GM21576 (cell line): ENCODE data around the gene SLC31A1.
A peak's percentile ranks its signal among the peaks of the same experiment; 100 is the strongest.
"Not testable (repeated sequence)": the region's sequence is repeated elsewhere in the genome, so short reads cannot be mapped to it uniquely, and the experiment has no call there.

Experiments
- ATAC-seq: cut with Tn5 transposase; IDR thresholded peaks from one replicate; pipeline ENCODE4 v1.9.1; 2021; ENCODE audit warnings: mild to moderate bottlenecking, moderate library complexity; ENCODE audit not compliant: unreplicated experiment

Gene SLC31A1

DNA sequence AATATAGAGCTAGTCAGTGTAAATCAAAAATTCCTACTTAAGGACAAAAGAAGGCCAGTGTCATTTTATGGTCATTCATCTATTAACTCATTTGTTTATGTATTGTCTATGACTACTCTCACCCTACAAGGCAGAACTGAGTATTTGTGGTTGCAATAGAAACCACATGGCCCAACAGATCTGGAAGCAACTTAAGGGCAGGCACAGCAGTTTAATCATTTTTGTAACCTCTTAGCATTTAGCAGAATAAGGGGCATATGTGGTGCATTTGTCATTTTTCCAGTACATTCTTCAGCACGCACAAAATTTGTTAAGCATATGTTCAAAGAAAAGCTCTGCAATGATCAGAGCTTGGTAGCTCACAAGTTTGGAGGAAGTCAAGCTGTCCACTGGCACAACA is 1.4 kb upstream of the SLC31A1 start:
- peak; percentile 58 for ATAC-seq

DNA sequence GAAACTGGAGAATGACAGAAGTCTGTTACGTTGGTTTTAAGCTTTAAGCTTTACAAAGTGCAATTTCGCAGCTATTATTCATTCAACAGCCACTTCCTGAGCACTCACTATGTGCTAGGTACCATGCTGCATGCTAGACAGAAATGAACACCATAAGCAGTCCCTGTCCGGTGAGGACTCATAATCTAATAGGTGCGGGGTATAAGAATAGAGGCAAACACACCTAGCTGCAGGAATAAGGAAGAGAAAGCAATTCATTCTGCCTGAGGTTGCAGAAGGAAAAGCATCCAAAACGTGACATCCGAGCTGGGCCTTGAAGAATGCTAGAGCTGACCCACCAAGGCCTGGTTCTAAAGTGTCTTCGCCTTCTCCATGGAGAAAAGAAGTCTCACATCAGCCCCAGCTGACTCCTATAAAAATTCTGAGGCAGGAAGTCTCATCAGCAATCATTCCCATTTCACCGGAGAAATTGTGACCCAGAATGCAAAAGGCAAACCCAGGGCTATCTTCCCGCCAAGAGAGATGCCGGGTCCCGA is 809 bp upstream of the SLC31A1 start:
- ATAC-seq, result no peak

GRCh38 chr9:113221800-113222481 is 597 bp downstream of the SLC31A1 start:
- ATAC-seq, result no peak

GRCh38 chr9:113222482-113222841 is 1.1 kb downstream of the SLC31A1 start:
- no peak for ATAC-seq

DNA sequence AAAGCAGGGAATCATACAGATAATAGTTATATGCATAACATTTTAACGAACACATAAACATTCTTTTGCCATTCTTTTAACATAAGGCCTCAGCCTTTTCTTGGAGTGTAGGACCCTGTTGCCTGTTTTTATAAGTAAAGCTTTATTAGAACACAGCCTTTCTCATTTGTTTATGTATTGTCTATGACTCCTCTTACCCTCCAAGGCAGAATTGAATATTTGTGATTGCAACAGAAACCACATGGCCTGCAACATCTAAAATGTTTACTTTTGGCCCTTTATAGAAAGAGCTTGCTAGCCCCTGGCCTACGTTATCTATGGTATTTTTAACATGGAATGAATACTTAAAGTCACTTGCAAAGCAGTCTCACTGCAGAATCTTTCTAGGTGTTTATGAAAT is 2.6 kb downstream of the SLC31A1 start:
- ATAC-seq, result no peak

- no peak for ATAC-seq
Observed at GRCh38 chr9:113227436-113227835, 6.1 kb downstream of the SLC31A1 start.

DNA sequence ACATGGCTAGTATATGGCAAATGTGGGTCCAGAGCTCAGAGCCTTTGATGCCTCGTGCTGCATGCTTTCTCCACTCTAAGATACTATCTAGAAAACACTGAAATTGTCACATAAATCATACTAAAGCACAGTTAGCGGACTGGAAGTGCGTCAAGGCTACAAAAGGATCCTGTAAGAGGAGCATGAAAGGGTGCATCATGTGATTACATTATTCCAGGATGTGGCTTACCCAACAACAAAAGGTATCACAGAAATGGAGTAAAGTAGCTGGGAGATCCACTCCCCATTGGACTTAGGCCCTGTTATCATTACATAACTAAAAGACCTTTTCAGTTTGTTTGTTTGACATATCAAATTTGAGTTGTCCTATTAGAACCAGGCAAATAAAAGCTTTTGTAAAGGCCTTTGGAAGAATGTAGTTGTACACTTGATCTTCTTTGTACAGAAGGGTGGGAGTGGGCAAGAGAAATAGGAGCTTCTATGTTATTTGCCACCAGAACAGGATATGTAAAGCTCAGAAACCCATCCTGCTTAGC is 6.9 kb downstream of the SLC31A1 start:
- no peak for ATAC-seq

GRCh38 chr9:113231701-113232100 is 10.4 kb downstream of the SLC31A1 start:
- no peak for ATAC-seq

- ATAC-seq, result not testable (repeated sequence)
Observed at GRCh38 chr9:113235701-113236255, 14.4 kb downstream of the SLC31A1 start.

GRCh38 chr9:113237026-113237425 is 15.7 kb downstream of the SLC31A1 start:
- no peak for ATAC-seq

DNA sequence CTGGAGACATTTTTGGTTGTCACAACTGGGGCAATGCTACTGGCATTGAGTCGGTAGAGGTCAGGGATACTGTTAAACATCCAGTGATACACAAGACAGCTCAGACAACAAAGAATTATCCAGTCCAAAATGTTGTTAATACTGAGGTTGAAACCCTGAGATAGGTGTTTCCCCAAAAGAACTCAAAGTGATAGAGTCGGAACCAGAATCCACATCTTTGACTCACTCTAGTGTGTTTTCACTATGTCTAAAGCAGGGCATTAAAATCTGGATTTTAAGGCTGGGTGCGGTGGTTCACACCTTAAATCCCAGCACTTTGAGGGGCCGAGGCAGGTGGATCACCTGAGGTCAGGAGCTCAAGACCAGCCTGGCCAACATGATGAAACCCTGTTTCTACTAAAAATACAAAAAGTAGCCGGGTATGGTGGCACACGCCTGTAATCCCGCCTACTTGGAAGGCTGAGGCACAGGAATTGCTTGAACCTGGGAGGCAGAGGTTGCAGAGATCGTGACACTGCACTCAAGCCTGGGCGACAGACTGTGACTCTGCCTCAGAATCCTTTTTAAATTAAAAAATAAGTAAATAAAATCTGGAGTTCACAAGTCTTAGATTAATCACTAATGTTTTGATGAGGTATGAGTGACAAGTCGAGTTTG is 17.0 kb downstream of the SLC31A1 start:
- ATAC-seq, result no peak

DNA sequence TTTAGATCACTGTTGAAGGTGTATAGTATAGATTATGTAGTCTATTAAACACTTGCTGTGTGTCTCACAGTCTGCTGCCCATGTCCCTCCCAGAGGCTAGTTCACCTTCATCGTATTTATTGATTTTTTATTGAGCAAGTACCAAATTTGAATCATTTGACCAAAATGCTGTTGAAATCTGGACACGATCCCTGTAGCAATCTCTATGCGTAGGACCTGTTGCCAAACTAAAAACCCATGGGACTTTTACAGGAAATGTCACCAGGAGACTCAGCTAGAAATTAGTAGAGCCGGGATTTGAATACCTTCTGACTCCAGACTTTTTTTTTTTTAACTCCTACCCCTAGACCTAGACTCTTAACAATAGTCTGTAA is 17.5 kb downstream of the SLC31A1 start:
- no peak for ATAC-seq

DNA sequence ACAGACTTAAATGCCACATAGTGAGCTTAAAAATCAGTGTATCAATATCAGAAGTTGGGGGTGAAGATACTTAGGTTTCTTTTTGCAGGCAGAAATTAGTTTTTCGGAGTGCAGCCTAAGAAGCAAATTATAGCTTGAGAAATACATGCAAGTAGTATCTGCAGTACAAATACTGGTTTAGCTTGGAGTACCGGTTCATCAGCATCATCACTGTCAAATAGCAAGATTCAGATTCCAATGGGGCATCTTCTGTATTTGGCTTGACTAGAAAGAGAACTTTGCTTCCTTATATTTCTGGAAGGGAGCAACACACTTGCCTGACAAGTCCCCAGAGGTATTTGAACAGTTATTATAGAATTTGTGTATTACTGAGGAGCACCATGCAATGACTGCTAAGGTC is 19.8 kb downstream of the SLC31A1 start:
- no peak for ATAC-seq

- ATAC-seq, result no peak
Observed at GRCh38 chr9:113244556-113244955, 23.2 kb downstream of the SLC31A1 start.

DNA sequence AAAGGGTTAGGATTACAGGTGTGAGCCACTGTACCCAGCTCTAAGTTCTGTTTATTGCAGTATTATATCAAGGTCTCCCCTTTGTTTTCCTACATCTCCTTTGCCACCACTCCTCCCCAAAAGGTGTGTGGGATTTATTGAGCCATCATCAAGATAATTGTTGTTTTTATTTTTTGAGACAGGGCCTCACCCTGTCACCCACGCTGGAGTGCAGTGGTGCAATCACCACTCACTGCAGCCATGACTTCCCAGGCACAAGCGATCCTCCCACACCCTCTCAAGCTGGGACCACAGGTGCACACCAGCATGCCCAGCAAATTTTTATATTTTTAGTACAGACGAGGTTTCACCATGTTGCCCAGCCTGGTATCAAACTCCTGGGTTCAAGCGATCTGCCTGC is 24.6 kb downstream of the SLC31A1 start:
- no peak for ATAC-seq

DNA sequence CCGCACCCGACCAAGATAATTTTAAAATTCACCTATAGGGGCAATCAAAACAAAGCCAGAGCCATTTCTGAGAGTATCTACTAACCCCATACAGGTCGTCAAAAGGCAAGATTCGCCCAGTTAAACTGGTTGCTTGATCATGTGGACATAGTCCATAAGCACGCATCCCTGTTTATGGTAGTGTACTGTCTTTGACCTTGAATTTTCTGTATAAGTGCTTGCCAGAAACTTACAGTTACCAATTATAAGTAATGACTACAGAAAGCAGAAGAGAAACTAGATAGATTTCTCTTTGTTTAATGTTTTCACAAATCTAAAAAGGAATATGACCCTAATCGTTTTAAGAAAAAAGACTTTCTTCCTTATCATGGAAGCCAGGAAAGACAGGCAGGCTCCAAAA is 25.6 kb downstream of the SLC31A1 start:
- ATAC-seq, result no peak

DNA sequence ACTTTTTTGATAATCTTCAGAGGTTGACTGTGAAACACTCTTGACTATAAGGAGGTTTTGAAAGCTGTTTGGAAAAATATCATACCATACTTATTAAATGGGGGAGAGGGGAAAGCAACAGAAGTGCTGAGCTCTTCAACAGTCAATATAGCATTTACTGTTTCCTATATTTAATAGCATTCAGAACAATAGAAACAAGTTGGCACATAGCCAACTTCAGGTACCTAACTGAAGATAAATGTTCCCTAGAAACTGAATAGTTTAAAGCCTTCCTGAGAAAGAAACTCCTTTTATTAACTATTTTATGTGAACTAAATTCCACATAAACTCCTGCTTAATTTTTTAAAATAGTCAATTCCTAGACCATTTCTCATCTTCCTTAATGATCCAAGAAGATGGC is 26.3 kb downstream of the SLC31A1 start:
- no peak for ATAC-seq

GRCh38 chr9:113249661-113250060 is 28.3 kb downstream of the SLC31A1 start:
- ATAC-seq, result not testable (repeated sequence)

- ATAC-seq, result no peak
Observed at GRCh38 chr9:113250807-113251206, 29.5 kb downstream of the SLC31A1 start.

DNA sequence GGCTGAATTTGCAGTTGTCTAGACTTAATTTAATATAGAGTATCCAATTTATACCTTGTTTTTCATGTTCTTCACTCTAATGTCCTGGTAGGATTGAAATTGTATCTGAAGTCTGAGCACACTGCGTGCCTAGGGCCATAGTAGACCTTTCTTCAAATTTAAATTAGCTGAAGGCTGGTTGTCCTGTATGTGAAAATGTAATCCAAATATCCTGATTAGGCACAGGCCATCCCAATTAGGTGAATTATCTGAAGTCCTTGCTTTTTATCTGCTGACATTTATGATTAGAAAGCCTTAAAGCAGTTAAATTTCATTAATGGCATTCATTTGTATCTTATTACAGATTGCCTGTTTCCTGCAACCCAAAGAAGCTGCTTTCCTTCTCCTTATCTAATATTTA is 33.6 kb downstream of the SLC31A1 start:
- no peak for ATAC-seq

DNA sequence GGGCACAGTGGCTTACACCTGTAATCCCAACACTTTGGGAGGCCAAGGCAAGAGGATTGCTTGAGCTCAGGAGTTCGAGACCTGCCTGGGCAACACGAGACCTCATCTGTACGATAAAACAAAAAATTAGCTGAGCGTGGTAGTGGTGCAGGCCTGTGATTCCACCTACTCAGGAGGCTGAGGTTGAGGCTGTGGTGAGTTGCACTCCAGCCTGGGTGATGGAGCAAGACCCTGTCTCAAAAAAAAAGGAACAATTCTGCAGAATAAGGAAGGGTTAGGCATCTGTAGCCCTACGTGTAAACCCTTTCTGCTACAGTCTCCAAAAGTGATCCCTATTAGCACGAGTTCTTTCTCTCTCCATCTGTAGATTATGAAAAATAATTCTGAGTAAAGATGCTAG is 34.1 kb downstream of the SLC31A1 start:
- ATAC-seq, result no peak

DNA sequence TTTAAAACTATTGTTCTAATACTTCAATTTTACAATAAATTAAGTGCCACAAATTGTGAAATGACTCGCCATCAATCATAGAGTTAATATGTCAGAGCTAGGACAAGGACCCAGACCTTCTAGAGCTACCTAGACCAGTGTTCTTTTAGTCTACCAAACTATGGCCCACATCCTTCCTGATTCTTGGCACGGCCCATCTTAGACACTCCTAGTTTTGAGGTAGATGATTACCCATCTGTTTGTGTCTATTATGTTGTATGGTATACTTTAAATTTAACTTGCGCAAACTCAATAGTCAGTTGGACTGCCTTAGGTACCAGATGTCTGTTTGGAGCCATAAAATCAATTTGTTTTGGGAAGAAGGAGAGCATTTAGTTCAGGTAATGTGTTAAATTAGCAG is 36.5 kb downstream of the SLC31A1 start:
- ATAC-seq, result no peak
